ENCODE data around the gene KCNIP3. TPM values are rescaled to one million over a fixed set of nuclear protein-coding genes. Genes with fewer than 3 reads are reported as not detected.
"Not testable (repeated sequence)": the region's sequence is repeated elsewhere in the genome, so short reads cannot be mapped to it uniquely, and the experiment has no call there.

The KCNIP3 gene
- total RNA-seq, 1 experiment from 2014 or later: 0.47 TPM

- H3K4me3 ChIP-seq: no peak overlapping the region
- no peak overlapping the region for H3K27ac ChIP-seq
- peak in 1 of 2 experiments; percentile 27 for DNase-seq (ENCODE audit: low read depth in 1 of 2, low spot score in 2 of 2)
- H3K4me1 ChIP-seq (replicated peaks): no peaks in the 10 kb centered on the region
- no peaks in the 10 kb centered on the region for H3K9me3 ChIP-seq (replicated peaks)
- H3K27me3 ChIP-seq (replicated peaks): peaks cover 10% of the 10 kb centered on the region
- no peaks in the 10 kb centered on the region for H3K36me3 ChIP-seq
These were observed 55.3 kb downstream of the KCNIP3 start for GRCh38 chr2:95352310-95353054.

- Histone ChIP-seq H3K9me3 (replicated peaks) (no peaks in the 10 kb centered on the region), H3K27ac (no peak overlapping the region), H3K4me3 (no peak overlapping the region), H3K36me3 (no peaks in the 10 kb centered on the region), H3K4me1 (replicated peaks) (no peaks in the 10 kb centered on the region), H3K27me3 (replicated peaks) (peaks cover 6% of the 10 kb centered on the region; the same call in 1 of the 2 replicates)
- DNase-seq (ENCODE audit: low read depth in 1 of 2, low spot score in 2 of 2): peak in 1 of 2 experiments; percentile 37
These were observed 56.0 kb downstream of the KCNIP3 start for GRCh38 chr2:95353055-95353575.

GRCh38 chr2:95353613-95354468 is 56.7 kb downstream of the KCNIP3 start:
- Histone ChIP-seq H3K9me3 (replicated peaks) (no peaks in the 10 kb centered on the region), H3K4me1 (replicated peaks) (no peaks in the 10 kb centered on the region), H3K27me3 (replicated peaks) (peaks cover 6% of the 10 kb centered on the region; the same call in 1 of the 2 replicates), H3K36me3 (no peaks in the 10 kb centered on the region), H3K4me3 (no peak overlapping the region), H3K27ac (no peak overlapping the region)
- DNase-seq (ENCODE audit: low read depth in 1 of 2, low spot score in 2 of 2): peak in 1 of 2 experiments; percentile 31

DNA sequence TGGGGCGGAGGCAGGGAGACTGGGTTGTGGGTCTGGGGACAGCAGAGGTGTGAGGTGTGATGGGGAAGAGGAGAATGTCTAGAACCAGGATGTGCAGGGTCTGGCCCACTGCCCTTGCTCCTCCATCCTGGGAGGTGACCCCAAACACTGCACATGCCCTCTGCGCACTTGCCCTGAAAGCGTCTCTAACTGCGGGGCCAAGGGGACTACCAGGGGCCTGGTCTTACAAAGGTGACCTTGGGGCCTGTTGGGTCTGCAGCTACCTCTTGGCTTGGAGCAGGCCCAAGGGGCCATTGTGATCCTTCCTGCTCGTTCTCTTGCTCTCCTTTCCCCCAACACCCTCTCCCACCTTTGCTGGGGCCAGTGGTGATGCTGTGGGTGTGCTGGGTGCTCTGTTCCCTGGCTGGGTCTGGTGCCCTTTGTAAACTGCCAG is 57.3 kb downstream of the KCNIP3 start:
- no peak overlapping the region for H3K4me3 ChIP-seq
- H3K36me3 ChIP-seq: no peaks in the 10 kb centered on the region
- no peaks in the 10 kb centered on the region for H3K4me1 ChIP-seq (replicated peaks)
- no peak for DNase-seq (ENCODE audit: low read depth in 1 of 2, low spot score in 2 of 2)
- peaks cover 6% of the 10 kb centered on the region; the same call in 1 of the 2 replicates for H3K27me3 ChIP-seq (replicated peaks)
- H3K27ac ChIP-seq: no peak overlapping the region
- H3K9me3 ChIP-seq (replicated peaks): no peaks in the 10 kb centered on the region

- peaks cover 3% of the 10 kb centered on the region; the same call in 1 of the 2 replicates for H3K27me3 ChIP-seq (replicated peaks)
- H3K27ac ChIP-seq: no peak overlapping the region
- H3K4me1 ChIP-seq (replicated peaks): no peaks in the 10 kb centered on the region
- no peaks in the 10 kb centered on the region for H3K9me3 ChIP-seq (replicated peaks)
- H3K4me3 ChIP-seq: no peak overlapping the region
- H3K36me3 ChIP-seq: no peaks in the 10 kb centered on the region
- peak in 1 of 2 experiments; percentile 38 for DNase-seq (ENCODE audit: low read depth in 1 of 2, low spot score in 2 of 2)
These were observed 57.8 kb downstream of the KCNIP3 start for GRCh38 chr2:95354925-95355324.

DNA sequence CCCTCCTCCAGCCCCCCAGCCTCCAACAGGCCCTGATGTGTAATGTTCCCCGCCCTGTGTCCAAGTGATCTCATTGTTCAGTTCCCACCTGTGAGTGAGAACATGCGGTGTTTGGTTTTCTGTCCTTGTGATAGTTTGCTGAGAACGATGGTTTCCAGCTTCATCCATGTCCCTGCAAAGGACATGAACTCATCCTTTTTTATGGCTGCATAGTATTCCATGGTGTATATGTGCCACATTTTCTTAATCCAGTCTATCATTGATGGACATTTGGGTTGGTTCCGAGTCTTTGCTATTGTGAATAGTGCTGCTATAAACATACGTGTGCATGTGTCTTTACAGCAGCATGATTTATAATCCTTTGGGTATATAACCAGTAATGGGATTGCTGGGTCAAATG is 58.3 kb downstream of the KCNIP3 start:
- not testable (repeated sequence) for H3K36me3 ChIP-seq; H3K27ac ChIP-seq; H3K9me3 ChIP-seq (replicated peaks); H3K27me3 ChIP-seq (replicated peaks); H3K4me1 ChIP-seq (replicated peaks); DNase-seq (ENCODE audit: low read depth in 1 of 2, low spot score in 2 of 2); H3K4me3 ChIP-seq

- H3K27ac ChIP-seq: no peak overlapping the region
- H3K9me3 ChIP-seq (replicated peaks): no peaks in the 10 kb centered on the region
- DNase-seq (ENCODE audit: low read depth in 1 of 2, low spot score in 2 of 2): peak in 1 of 2 experiments; percentile 30
- H3K4me1 ChIP-seq (replicated peaks): no peaks in the 10 kb centered on the region
- H3K27me3 ChIP-seq (replicated peaks): peaks cover 3% of the 10 kb centered on the region; the same call in 1 of the 2 replicates
- H3K36me3 ChIP-seq: no peaks in the 10 kb centered on the region
- H3K4me3 ChIP-seq: no peak overlapping the region
These were observed 59.9 kb downstream of the KCNIP3 start for GRCh38 chr2:95356821-95357700.

DNA sequence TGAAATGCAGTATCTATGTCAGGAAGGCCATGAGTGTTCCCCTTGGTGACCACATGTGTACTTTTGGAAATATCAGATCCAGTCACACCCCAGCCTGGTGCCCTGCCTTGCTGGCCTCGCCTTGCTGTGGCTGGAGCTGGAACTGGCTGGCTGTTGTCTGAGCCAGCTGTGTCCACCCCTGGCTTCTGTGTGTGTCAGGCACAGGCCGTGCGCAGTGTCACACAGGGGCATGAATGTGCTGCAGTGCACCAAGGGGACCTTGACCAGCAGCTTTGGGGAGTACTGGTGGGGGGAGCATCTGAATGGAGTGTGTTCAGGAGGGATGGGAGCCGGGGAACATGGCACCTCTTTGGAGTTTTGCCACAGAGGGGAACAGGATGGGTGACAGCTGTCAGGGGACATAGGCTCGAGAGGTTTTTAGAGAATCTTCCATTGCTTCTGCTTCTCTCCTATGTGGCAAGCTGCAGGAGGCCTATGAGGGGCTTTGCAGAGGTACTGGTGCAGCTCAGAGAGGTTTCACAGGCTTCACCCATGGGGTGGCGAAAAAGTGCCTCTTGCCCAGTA is 60.7 kb downstream of the KCNIP3 start:
- DNase-seq (ENCODE audit: low read depth in 1 of 2, low spot score in 2 of 2): peak in 1 of 2 experiments; percentile 26
- Histone ChIP-seq H3K4me1 (replicated peaks) (no peaks in the 10 kb centered on the region), H3K9me3 (replicated peaks) (no peaks in the 10 kb centered on the region), H3K36me3 (no peaks in the 10 kb centered on the region), H3K27me3 (replicated peaks) (peaks cover 3% of the 10 kb centered on the region; the same call in 1 of the 2 replicates), H3K27ac (no peak overlapping the region), H3K4me3 (no peak overlapping the region)

DNA sequence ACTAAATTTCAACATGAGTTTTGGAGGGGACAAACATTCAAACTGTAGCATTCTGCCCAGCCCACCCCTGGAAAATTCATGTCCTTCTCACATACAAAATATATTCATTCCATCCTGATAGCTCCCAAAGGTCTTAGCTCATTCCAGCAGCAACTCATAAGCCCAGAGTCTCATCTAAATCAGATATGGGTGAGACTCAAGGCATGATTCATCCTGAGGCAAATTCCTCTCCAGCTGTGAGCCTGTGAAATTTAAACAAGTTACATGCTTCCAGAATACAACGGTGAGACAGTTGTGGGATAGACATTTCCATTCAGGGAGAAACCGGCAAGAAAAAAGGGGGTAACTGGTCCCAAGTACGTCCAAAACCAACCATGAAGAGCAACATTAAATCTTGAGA is 61.9 kb downstream of the KCNIP3 start:
- Histone ChIP-seq H3K36me3 (no peaks in the 10 kb centered on the region), H3K4me1 (replicated peaks) (no peaks in the 10 kb centered on the region), H3K27me3 (replicated peaks) (peaks cover 3% of the 10 kb centered on the region; the same call in 1 of the 2 replicates), H3K4me3 (no peak overlapping the region), H3K27ac (no peak overlapping the region), H3K9me3 (replicated peaks) (no peaks in the 10 kb centered on the region)
- DNase-seq (ENCODE audit: low read depth in 1 of 2, low spot score in 2 of 2): no peak

GRCh38 chr2:95359501-95359930 is 62.4 kb downstream of the KCNIP3 start:
- Histone ChIP-seq H3K36me3 (no peaks in the 10 kb centered on the region), H3K9me3 (replicated peaks) (no peaks in the 10 kb centered on the region), H3K27me3 (replicated peaks) (peaks cover 3% of the 10 kb centered on the region; the same call in 1 of the 2 replicates), H3K27ac (no peak overlapping the region), H3K4me1 (replicated peaks) (no peaks in the 10 kb centered on the region), H3K4me3 (no peak overlapping the region)
- peak in 1 of 2 experiments; percentile 35 for DNase-seq (ENCODE audit: low read depth in 1 of 2, low spot score in 2 of 2)

GRCh38 chr2:95361216-95361980 is 64.3 kb downstream of the KCNIP3 start:
- no peaks in the 10 kb centered on the region for H3K36me3 ChIP-seq
- H3K27me3 ChIP-seq (replicated peaks): peaks cover 3% of the 10 kb centered on the region; the same call in 1 of the 2 replicates
- no peak overlapping the region for H3K4me3 ChIP-seq
- H3K9me3 ChIP-seq (replicated peaks): no peaks in the 10 kb centered on the region
- no peaks in the 10 kb centered on the region for H3K4me1 ChIP-seq (replicated peaks)
- DNase-seq (ENCODE audit: low read depth in 1 of 2, low spot score in 2 of 2): peak in 1 of 2 experiments; percentile 16
- no peak overlapping the region for H3K27ac ChIP-seq

GRCh38 chr2:95362486-95362885 is 65.3 kb downstream of the KCNIP3 start:
- Histone ChIP-seq H3K27me3 (replicated peaks) (peaks cover 3% of the 10 kb centered on the region; the same call in 1 of the 2 replicates), H3K4me3 (no peak overlapping the region), H3K9me3 (replicated peaks) (no peaks in the 10 kb centered on the region), H3K36me3 (no peaks in the 10 kb centered on the region), H3K4me1 (replicated peaks) (no peaks in the 10 kb centered on the region), H3K27ac (no peak overlapping the region)
- DNase-seq (ENCODE audit: low read depth in 1 of 2, low spot score in 2 of 2): no peak
